A204.1 (cell line): ENCODE results near the gene XYLT1.

ENCODE experiments used
- FAIRE-seq: peaks from 2 replicates; lab custom pipeline; 2012; peaks lifted over from hg19 to GRCh38; lab: Jason Lieb, UNC

Gene XYLT1

GRCh38 chr16:17143546-17144419, 327.0 kb downstream of the XYLT1 start:
- FAIRE-seq = no peak

- no peak for FAIRE-seq
Observed at GRCh38 chr16:17138801-17139200, 332.0 kb downstream of the XYLT1 start.

- FAIRE-seq = no peak
Observed at GRCh38 chr16:17135439-17135838, 335.3 kb downstream of the XYLT1 start.

- FAIRE-seq = no peak
Observed at GRCh38 chr16:17134586-17134985, 336.2 kb downstream of the XYLT1 start.

- FAIRE-seq = no peak
Observed at GRCh38 chr16:17133851-17134250, 336.9 kb downstream of the XYLT1 start.

GRCh38 chr16:17131351-17131750, 339.4 kb downstream of the XYLT1 start:
- no peak for FAIRE-seq

- no peak for FAIRE-seq
Observed at GRCh38 chr16:17130733-17131132, 340.0 kb downstream of the XYLT1 start.

- no peak for FAIRE-seq
Observed at GRCh38 chr16:17129971-17130370, 340.8 kb downstream of the XYLT1 start.

- no peak for FAIRE-seq
Observed at GRCh38 chr16:17128791-17129190, 342.0 kb downstream of the XYLT1 start.

- no peak for FAIRE-seq
Observed at GRCh38 chr16:17126156-17126555, 344.6 kb downstream of the XYLT1 start.

- FAIRE-seq = no peak
Observed at GRCh38 chr16:17125671-17126070, 345.1 kb downstream of the XYLT1 start.

GRCh38 chr16:17117906-17118577, 352.7 kb downstream of the XYLT1 start:
- no peak for FAIRE-seq

- FAIRE-seq = no peak
Observed at GRCh38 chr16:17116595-17117322, 354.0 kb downstream of the XYLT1 start.

- no peak for FAIRE-seq
Observed at GRCh38 chr16:17109413-17109812, 361.3 kb downstream of the XYLT1 start.

GRCh38 chr16:17108596-17108995, 362.2 kb downstream of the XYLT1 start:
- FAIRE-seq = no peak

GRCh38 chr16:17107450-17107849, 363.3 kb downstream of the XYLT1 start:
- no peak for FAIRE-seq

- no peak for FAIRE-seq
Observed at GRCh38 chr16:17106243-17106791, 364.4 kb downstream of the XYLT1 start.

- FAIRE-seq = no peak
Observed at GRCh38 chr16:17105239-17105797, 365.4 kb downstream of the XYLT1 start.

- FAIRE-seq = no peak
Observed at GRCh38 chr16:17104654-17105053, 366.1 kb downstream of the XYLT1 start.

- no peak for FAIRE-seq
Observed at GRCh38 chr16:17103216-17103615, 367.5 kb downstream of the XYLT1 start.

- FAIRE-seq = no peak
Observed at GRCh38 chr16:17101646-17102045, 369.1 kb downstream of the XYLT1 start.

- no peak for FAIRE-seq
Observed at GRCh38 chr16:17098685-17099084, 372.1 kb downstream of the XYLT1 start.
